NCI-H1092 treated with DMSO at 0.1 percent for 48 hours (cell line): ENCODE results near the gene MRGPRF.

ENCODE experiments used
- DNase-seq: peaks from one replicate; lab custom pipeline; 2025; lab: John Stamatoyannopoulos, UW

MRGPRF gene

DNA sequence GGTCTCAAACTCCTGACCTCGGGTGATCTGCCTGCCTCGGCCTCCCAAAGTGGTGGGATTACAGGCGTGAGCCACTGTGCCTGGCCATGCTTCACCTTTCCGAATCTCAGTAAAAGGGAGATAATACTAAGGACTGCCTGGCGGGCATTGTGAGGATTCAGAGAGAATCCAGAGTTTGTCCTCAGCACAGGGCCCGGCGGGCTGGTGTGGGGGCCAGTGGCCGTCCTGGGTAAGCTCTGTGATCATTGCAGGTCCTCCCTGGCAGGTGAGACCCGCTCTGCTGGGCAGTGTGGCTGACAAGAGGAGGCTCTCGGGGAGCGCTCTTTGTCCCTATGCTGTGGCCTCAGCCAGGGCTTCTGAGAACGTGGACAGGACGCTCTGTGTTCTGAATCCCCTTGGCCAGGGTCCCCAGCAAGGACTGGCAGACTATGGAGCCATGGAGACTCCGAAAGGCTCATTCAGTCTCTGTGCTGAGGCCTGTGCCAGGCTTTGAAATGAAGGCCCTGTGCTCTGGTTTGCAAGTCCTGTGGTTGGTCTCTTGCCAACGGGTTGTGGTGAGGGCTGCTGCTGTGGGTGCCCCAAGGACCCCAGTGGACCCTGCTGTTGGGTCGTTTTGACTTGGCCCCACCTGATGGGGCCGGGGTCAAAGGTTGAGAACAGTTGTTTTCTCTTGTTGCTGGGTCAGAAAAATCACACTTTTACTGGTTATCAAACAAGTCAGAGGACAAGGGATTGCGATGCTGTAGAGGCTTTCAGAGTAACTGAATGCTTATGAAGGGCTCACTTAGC lies 37.7 kb upstream of the MRGPRF start:
- no peak for DNase-seq

DNA sequence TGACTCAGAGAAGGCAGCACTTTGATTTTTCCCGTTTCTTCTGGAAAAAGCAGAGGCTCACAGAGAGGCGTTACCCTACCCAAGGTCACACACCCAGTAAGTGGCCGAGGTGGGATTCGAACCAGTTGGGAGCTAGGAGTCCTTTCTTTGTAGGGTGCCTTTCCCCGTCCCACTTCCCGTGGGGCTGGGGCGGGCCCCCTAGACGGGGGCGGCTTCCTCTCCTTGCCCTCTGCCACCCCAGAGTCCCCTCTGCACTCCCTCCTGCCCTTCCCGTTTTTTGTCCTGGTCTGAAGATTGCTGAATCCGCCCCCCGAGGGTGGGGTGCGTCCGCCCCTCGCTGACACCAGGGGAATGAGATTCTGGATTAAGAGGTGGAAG lies 36.4 kb upstream of the MRGPRF start:
- no peak for DNase-seq

DNA sequence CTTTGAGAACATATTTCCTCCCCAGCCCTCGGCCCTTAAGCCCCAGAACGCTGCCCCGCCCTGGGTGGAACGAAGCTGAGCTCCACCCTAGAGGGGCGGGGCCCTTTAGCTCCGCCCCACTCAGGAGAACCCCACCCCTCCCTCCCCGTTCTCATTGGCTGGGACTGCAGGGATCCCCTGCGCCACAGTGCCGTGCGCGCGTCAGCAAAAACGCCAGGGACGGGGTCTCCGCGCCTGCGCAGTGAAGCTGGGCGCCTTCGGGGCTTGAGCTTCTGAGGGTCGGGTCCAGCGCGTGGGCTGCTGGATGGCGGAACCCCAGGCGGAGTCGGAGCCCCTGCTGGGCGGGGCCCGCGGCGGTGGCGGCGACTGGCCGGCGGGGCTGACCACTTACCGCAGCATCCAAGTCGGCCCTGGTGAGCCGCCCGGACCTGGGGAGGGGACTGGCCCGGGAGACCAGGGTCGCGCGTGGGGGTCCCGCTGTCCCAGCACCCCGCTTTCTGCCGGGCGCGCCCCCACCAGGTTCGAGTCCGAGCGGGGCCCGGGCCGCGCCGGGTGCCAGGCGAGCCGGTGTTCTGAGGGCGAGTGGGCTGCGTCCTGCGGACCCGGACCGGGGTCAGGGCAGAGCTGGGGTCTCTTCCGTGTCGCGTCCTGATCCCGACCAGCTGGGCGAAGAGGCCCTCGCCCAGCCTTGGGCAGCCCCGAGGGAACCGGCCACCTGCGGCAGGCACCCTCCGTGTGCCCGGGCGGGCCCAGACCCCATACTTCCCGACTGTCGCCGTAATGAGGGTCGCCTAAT lies 35.8 kb upstream of the MRGPRF start, which contains the start of gene TPCN2:
Gene TPCN2 (plus strand): TSS at position 239 of the 796 bp plus-strand sequence. CDS start 66 bp downstream, at position 305.
- peak; percentile 97 for DNase-seq

DNA sequence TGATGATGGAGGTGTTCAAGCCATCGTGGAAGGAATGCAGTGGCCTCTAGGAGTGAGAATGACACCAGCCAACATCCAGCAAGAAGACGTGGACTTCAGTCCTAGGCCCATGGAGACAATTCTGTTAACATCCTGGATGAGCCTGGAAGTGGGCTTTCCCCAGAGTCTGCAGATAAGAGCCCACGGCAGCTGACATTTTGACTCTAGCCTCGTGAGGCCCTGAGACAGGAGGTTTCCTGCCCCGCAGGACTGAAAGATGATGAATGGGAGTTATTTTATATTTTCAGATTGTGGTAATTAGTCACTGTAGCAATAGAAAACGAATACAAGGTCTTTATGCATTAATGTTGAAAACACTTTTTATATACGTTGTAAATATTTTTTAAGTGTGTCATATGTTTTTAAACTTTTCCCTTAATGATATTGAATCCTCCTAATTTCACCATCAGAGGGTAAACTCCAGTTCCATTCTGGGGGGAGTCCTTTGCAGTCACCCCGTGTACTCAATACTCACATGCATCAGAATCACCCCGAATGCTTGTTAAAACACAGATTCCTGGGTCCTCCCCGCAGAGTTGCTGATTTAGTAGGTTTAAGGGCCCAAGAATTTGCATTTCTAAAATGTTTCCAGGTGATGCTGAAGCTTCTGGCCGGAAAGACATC lies 35.1 kb upstream of the MRGPRF start:
- DNase-seq: no peak

DNA sequence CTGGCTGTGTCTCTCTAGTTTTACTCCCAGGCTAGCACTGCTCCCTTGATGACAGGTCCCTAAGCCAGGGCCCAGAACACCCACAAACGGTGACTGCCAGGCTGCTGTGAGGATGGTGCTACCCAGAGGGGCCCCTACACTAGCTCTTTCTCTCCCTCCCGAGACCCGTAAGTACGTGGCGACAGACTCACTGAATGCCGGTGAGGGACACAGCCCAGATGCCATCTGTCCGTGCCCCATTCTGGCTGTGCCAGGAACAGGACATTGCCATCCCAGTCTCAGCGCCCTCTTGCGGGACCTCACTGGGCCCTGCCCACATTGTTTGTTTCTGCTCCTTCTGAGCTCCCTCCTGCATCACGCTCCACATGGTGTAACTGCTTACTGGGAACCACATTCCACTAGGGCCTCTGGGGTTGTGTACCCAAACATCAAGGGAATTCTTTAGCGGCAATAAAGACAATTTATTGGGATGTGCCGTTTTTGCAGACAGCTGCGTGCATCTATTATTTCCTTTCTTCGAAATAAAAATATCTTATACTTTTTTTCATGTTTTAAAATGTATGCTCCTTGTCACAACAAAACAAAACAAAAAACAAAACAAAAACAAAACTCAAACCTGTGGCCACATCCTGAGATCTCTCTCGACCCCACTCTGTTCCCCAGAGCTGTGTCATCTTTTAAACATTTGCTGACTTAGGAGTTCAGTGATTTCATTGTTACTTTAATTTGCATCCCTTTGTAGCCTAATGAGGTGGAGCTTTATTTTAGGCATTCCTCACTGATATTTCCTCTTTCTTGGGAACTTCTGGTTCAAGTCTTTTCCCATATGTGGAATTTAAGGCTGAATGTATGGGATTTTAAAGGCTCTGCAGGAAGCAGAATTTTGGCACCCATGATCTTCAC lies 31.3 kb upstream of the MRGPRF start:
- DNase-seq: peak; percentile 34

DNA sequence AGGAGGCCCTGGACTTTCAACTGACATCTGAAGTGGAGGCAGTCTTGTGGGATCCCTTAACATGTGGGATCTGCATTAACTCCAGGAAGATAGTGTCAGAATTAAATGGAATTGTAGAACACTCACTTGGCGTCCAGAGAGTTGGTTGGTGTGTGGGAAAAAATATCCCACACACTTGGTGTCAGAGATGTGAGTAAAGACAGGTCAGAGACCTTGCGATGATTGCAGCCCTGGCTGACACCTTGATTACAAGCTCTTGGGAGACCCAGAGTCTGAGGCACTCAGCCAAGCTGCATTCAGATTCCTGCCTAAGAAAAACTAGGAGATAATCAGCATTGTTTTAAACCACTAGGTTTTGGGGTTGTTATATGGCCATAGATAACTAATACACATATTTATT lies 28.5 kb upstream of the MRGPRF start:
- DNase-seq: no peak

DNA sequence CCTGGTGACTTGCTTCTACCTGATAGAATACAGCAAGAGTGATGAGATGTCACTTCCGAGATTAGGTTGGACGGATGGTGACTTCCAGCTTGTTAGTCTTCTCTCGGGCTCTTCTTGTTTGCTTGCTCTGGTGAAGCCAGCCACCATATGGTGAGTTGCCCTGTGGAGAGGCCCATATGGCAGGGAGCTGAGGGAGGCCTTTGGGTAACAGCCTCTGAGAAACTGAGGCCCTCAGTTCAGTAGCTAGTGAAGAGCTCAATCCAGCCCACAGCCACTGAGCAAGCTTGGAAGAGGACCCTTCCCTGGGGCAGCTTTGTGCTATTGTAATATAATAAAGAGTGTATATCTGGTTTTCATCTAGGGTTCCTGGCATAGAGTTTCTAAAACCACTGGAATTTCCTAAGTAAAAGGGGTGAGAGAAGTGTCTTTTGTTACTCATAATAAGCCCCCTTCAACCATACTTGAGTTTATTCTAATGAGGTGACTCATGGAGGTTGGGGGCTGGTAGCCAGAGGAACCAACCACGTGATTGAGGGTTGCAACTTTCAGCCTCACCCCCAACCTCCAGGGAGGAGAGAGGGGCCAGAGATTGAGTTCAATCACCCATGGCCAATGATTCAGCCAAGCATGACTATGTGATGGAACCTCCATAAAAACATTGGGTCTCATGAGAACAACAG lies 27.7 kb upstream of the MRGPRF start:
- DNase-seq: no peak

DNA sequence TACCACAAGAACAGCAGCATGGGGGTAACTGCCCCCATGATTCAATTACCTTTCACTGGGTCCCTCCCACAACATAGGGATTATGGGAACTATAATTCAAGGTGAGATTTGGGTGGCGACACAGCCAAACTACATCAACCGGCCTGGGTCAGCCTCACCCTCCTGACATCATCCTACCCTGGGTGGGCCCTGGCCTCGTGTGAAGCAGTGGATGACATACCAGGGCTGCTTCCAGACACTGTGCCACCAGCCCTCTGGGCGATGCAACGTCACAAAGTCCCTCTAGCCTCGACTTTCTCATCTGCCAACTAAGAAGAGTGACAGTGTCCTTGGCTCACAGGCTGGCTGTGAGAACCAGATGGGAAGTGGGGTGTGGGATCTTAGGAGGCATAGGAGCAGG lies 27.0 kb upstream of the MRGPRF start:
- DNase-seq: no peak

DNA sequence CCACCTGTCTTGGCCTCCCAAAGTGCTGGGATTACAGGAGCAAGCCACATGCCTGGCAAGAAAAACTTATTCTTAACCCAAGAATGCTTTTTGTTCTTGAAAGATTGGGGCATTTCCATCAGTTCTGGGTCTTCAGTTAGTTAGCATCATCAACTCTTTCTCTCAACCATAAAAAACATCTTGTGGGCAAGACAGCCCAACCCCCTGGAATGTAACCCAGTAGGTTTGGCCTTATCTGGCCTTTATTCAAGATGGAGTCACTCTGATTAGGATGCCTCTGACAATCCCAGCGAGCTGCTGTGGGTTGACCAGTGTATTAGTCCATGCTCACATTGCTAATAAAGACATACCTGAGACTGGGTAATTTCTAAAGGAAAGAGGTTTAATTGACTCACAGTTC lies 26.5 kb upstream of the MRGPRF start:
- no peak for DNase-seq

DNA sequence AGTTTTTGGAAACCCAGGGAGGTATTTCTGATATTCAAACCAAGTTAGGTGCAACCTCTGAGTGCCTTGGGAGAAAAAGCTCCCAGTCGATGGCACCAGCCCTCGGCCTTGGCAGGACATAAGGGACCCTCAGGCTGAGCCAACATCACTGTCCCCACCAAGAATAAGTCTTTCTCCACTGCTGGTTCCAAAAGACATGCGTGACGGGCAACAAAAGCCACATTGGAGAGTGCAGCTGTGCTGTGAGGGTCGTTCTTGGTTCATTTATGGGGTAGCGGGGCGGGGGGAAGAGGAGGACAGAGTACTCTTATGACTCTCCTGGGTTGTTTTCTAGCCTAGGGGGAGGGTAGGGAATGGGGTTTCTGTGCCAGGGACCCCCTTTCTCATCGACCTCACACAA lies 24.5 kb upstream of the MRGPRF start:
- DNase-seq: no peak

DNA sequence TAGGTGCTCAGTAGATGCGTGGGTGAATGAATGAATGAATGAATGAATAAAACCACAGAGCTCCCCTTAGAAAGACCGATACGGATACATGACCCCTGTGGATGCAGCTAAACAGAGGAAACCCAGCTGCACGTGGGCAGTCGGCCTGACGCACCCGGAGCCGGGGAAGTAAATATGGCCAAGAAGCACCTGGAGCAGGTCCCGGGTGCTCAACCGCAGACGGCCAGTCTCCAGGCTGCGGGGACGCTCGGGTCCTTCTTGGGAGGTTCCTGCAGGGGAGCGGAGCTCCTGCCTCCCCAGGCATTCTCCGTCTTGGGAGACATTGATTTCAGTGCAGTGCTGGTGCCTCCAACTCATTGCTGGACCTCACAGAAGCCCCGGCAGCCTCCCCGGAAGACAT lies 24.0 kb upstream of the MRGPRF start:
- no peak for DNase-seq

DNA sequence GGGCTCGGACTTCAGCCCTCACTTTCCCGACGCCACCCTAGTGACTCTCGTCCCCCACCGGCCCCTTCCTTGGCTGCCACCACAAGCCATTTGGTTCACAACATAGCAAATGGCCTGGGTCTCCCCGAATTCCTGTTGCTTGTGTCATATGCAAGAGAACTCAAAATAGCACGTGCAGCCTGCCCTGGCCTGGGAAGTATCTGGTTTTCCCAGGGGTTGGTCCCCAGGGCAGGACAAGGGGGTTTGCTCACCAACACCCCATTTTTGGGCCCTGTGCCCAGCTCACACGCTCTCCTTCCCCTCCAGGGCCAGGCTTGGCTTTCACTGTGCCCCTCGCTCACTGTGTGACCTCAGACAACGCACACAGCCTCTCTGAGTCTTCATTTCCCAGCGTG lies 22.9 kb upstream of the MRGPRF start:
- no peak for DNase-seq

DNA sequence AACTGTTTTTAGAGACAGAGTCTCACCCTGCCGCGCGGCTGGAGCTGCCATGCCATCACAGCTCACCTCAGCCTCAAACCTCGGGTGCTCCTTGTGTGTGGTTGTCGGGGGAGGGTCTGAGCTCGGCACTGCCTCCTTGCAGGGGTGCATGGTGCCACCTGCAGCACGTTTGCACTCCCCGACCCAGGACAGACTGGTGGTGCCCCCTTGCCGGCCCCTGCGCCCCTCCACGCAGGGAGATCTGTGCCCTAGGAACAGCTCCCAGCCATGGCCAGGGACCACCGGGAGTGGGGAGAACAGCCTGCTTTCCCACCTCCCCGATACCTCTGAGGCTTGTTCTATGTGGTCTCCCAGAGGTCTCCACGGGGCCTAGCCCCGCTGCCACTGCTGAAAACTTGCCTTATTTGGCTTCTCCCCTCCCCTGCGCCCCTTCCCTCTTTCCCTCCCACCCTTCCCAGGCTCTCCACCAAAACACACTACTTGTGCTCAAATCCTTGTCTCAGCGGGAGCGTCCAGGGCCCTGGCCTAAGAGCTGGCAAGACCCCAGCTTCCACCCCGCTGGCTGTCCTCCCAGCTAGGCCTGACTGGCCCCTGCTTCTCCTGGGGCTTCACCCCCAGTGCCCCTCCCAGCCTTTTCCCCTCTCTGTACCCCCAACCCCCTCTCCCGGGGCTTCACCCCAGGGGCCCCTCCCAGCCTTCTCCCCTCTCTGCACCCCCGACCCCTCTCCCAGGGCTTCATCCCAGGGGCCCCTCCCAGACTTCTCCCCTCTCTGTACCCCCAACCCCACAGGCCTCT lies 22.3 kb upstream of the MRGPRF start:
- DNase-seq: no peak

DNA sequence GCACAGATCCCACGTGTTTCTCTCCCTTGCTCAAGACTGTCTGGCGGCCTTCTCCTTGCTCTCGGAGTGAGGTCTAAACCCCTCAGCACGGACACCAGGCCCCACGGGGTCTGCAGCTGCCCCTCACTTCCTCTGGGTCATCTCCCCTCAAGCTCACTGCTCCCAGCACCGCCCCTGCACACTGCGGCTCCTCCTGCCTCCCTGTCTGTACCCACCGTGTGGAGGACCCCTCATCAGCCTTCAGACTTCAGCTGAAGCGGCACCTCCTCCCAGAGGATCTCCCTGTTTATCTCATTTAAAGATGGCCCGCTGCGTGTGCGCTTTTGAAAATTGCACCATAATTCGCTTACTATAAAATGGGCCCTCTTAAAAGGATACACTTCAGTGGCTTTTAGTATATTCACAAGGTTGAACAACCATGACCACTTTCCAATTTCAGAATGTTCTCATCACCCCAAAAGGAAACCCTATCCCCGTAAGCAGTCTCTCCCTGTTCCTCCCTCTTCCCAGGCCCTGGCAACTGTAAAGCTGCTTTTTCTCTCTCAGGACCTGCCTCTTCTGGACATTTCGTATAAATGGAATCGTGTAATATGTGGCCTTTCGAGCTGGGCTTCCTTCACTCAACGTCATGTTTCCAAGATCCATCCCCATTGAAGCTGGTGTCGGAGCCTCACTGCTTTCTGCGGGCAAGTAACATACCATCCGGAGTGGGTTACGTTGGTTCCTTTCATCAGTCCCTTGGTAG lies 21.2 kb upstream of the MRGPRF start:
- DNase-seq: no peak

DNA sequence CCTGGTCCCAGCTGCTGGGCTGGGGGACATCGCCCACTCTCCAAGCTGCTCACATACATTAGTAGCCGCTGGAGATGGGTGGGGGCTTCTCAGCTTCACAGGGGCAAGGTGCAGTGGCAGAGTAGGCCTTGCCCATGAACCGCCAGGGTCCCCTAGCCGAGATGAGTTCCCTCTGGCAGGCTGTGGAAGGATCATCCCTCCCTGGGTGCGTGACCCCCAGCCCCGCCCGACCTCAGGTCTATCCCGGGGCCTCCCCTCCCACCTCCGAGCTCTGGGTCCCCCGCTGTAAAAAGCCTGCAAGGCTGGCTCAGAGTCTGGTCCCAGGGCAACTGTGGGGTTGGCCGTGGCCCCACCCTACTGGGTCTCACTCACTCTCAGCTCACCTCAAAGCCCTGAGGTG lies 20.4 kb upstream of the MRGPRF start:
- no peak for DNase-seq

DNA sequence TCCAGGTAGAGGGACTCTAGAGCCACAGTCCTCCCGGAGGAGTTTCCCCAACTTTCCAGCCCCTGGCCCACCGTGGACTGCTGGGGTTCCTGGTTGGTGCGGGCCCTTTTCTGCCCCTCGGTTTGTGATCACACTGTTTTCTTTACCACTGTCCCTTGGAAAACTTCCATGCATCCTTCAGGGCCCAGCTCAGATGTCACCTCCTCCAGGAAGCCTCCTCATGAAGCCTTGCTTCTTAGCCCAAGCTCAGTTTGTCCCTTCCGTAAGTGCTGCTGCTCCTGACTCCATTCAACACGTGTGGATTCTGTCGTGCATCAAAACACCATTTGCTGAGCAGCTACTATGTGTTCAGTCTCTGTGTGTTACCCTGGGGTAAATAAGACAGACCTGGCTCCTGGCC lies 19.8 kb upstream of the MRGPRF start:
- DNase-seq: no peak

DNA sequence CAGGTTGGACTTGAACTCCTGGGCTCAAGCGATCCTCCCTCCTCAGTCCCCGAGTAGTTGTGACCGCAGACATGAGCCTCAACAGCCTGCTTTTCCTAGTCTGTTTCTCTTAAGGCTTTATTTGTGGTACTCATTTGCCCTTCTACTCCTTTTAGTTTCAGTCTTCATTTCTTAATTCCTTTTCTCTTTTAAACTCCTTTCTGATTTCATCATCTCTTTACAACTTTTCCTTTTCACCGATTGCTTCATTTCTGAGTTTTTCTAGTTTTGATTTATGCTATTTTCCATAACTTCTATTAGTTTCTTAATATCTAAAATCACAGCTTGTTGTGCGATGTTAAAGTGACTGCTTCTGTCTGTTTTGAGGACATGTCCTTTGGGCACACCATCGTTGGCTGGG lies 17.3 kb upstream of the MRGPRF start:
- no peak for DNase-seq

DNA sequence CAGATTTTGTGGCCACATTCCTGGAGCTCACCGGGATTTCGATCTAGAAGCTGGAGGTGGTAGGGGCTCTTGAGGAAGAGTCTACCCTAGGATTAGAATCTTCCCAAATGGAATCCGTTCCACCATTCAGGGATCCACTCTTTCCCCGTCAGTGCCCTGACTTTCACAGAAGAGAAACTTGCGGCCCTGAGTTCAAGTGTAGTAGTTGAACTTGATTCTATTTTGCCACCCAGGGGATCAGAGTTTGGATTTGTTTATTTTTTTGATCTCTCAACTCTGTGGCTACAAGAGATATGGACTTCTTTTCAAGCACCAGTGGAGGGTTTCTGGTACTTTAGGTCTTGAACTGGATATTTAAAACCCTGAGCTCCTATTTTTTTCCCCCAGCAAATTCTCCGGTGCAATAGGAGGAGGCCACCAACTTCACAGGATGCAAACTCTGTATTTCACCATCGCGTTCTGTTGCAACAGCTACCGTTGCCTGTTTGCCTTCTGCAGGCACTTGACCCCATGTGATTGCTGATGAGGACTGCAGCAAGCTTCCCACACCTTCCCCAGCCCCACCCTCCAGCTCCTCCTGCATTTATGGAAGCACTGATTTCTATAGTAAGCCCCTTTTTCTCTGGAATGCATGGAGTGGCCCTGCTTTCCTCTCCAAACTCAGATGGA lies 14.8 kb upstream of the MRGPRF start:
- DNase-seq: no peak

DNA sequence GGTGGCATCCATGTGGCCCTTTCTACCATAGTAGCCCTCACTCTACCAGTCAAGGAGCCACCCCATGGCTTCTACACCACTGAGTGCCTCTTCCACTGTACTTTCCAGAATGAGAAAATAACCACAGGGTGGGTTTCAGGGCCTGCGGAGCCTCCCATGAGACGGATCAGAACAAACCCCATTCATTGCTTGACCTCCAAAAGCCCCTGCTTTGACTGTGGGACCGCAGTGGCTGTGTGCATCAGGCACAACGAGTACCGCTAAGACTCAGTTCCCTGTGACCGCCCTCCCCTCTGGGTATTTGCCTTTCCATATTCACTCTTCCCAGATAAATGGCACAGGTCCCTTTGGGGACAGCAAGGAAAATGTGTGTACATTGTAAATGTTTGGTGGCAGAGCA lies 11.5 kb upstream of the MRGPRF start:
- DNase-seq: no peak
